H1 (cell line): ENCODE measurements around the gene CLPTM1L. TPM values are rescaled to one million over a fixed set of nuclear protein-coding genes. Genes with fewer than 3 reads are reported as not detected.

Source experiments
- BCL11A ChIP-seq, 2 experiments: IDR thresholded peaks; one replicate each; pipeline ENCODE4 v1.6.1; 2011; ENCODE audit warnings: low read depth in 2 of 2, low read length in 2 of 2, mild to moderate bottlenecking in 2 of 2
- BRCA1 ChIP-seq: IDR thresholded peaks from 2 replicates; pipeline ENCODE4 v1.6.1; 2012; ENCODE audit warnings: low read depth, low read length, improper control_type of control experiment
- CBX5 ChIP-seq: fragments of 300-800, 300-1000 bp; sonication (generic); IDR thresholded peaks from 2 replicates; pipeline ENCODE4 v1.7.1; 2016; ENCODE audit warnings: antibody characterized with exemption, low read length, low read depth
- CREB1 ChIP-seq: IDR thresholded peaks from 2 replicates; pipeline ENCODE4 v1.6.1; 2012; ENCODE audit warnings: inconsistent platforms
- E2F6 ChIP-seq: IDR thresholded peaks from 2 replicates; pipeline ENCODE4 v1.6.1; 2012; ENCODE audit warnings: inconsistent platforms
- EZH2 ChIP-seq: fragments of 200-600 bp; sonication (generic); IDR thresholded peaks from 2 replicates; pipeline ENCODE4 v1.7.1; 2012; ENCODE audit warnings: low read depth, mild to moderate bottlenecking, moderate library complexity, low read length, inconsistent platforms; ENCODE audit not compliant: severe bottlenecking
- GABPA ChIP-seq: IDR thresholded peaks from 2 replicates; pipeline ENCODE4 v1.6.1; 2011; ENCODE audit warnings: mild to moderate bottlenecking, low read length, moderate library complexity, borderline replicate concordance; ENCODE audit not compliant: insufficient read depth
- HDAC2 ChIP-seq, 2 experiments: fragments of 300-600 bp in 1 of 2; sonication (generic) in 1 of 2; IDR thresholded peaks; 2 replicates each; pipeline ENCODE4 v1.6.1; 2011 to 2012; ENCODE audit warnings: low read depth in 2 of 2, low read length in 2 of 2, mild to moderate bottlenecking in 2 of 2, moderate library complexity in 2 of 2, borderline replicate concordance in 1 of 2, inconsistent platforms in 1 of 2
- KDM5A ChIP-seq: fragments of 200-600 bp; IDR thresholded peaks from 2 replicates; pipeline ENCODE4 v1.7.1; 2012; ENCODE audit warnings: mild to moderate bottlenecking, low read length, inconsistent platforms, mixed read lengths
- PHF8 ChIP-seq: fragments of 200-600 bp; sonication (generic); conservative IDR thresholded peaks from 2 replicates; pipeline ENCODE4 v1.7.1; 2012; ENCODE audit warnings: low read depth, mild to moderate bottlenecking, inconsistent platforms, low read length, moderate library complexity
- POU5F1 ChIP-seq: IDR thresholded peaks from 2 replicates; pipeline ENCODE4 v1.6.1; 2011; ENCODE audit warnings: low read depth, mild to moderate bottlenecking, low read length, moderate library complexity
- RBBP5 ChIP-seq: IDR thresholded peaks from 2 replicates; pipeline ENCODE4 v1.7.1; 2012; ENCODE audit warnings: low read depth, mild to moderate bottlenecking, inconsistent platforms, low read length, moderate library complexity, borderline replicate concordance
- SIRT6 ChIP-seq: IDR thresholded peaks from one replicate; pipeline ENCODE4 v1.7.1; 2012; ENCODE audit warnings: low read length, inconsistent platforms
- SRF ChIP-seq: IDR thresholded peaks from 2 replicates; pipeline ENCODE4 v1.6.1; 2011; ENCODE audit warnings: mild to moderate bottlenecking, low read depth, low read length, moderate library complexity
- TCF12 ChIP-seq: IDR thresholded peaks from 2 replicates; pipeline ENCODE4 v1.6.1; 2011; ENCODE audit warnings: low read depth, mild to moderate bottlenecking, low read length
- TEAD4 ChIP-seq: IDR thresholded peaks from 2 replicates; pipeline ENCODE4 v1.6.1; 2012; ENCODE audit warnings: low read depth, low read length, inconsistent platforms, mixed read lengths
- polyA plus RNA-seq, 7 experiments: library from polyadenylated mRNA; depleted of rRNA in 3 of 7; stranded (reverse) in 5 of 7; unstranded in 2 of 7; fragments of >200 nt in 5 of 7; fragments of 200-250 nt in 2 of 7; gene quantifications; 1 replicate in 5 of 7; 2 replicates in 1 of 7; 4 replicates in 1 of 7; pipeline versions ENCODE4 v1.2.1 to v1.2.3, GENCODE V29; 2011 to 2013; ENCODE audit warnings: missing spikeins in 2 of 7, mixed read lengths in 2 of 7
- total RNA-seq: library from RNA; stranded (reverse); fragmentation: NEBNext Ultra II Directional; extraction: Animal tissue kit (Norgen Biotek cat#: 25700); gene quantifications from 2 replicates; pipeline ENCODE4 v1.2.1, GENCODE V29; 2021
- TF ChIP-seq, protein P1 (sequence below): IDR thresholded peaks from 2 replicates; pipeline ENCODE4 v1.6.1; 2012; ENCODE audit warnings: low read length, inconsistent platforms
- TF ChIP-seq, protein P2 (sequence below), 3 experiments: IDR thresholded peaks; 1 replicate in 2 of 3; 2 replicates in 1 of 3; pipeline versions ENCODE4 v1.5.1 to v1.6.1; 2011; ENCODE audit warnings: low read length in 3 of 3, mild to moderate bottlenecking in 3 of 3, inconsistent platforms in 2 of 3, low read depth in 1 of 3, moderate library complexity in 1 of 3; ENCODE audit not compliant: insufficient read depth in 1 of 3; ENCODE audit errors: control extremely low read depth in 1 of 3

The CLPTM1L gene
- total and polyA plus RNA-seq, 2 of the 8 experiments (the other 6 are each of a cell fraction or from before 2014, with no cell fraction given) = 102 to 119 TPM

DNA sequence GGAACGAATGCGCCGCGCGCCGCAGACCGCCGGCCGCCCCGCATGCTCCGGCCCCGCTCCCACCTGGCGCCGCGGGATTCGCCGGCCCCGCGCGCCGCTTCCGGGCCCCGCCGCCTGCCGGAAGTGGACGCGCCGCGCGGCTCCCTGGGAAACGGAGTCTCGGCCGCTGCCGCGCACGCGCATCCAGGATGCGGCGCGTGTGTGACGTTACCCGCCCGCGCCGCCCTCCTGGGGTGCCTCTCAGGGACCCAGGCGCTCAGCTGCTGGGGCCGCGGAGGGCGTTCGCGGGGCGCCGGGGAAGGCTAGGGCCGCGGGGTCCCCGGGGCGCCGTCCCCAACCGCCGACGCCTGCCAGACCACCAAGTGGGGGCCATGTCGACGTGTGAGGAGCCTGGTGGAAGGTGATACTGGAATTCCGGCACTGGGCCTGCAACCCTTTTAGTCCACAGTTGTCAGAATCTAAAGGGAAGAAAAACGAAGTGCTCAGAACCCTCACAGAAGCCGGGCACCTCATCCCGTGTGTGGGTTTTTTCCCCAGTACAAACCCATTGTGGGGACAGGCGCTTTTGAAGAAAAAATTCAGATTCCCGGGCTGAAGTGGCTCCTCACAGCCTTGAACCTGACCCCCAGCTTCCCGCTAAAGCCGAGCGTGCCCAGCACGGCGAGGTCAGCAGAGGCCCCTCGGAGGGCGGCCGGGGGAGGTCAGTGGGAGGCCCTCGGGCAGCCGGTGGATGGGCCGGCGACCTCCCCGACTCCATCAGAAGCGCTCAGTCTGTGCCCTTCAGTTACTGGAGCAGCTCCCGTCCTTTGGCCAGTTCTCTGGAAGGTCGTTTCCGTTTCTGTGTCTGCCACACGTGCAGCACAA lies at the start of gene CLPTM1L (continued):
- TF ChIP-seq TEAD4 (0 out of 2 replicates have a peak, but pooled peaks have one; percentile 1), HDAC2 (IDR thresholded peaks at IDR 0.05; ENCODE audit: borderline replicate concordance in 1 of 2, low read depth in 2 of 2, low read length in 2 of 2) (peak in 1 of 2 experiments; percentile 86; a peak in 1 of 4 replicates), EZH2 (no peak), SRF (peak; percentile 89), SIRT6 (no peak), GABPA (peak; percentile 91), CREB1 (peak; percentile 97), BRCA1 (no peak), KDM5A (peak; percentile 80), PHF8 (peak; percentile 76), RBBP5 (no peak; the same call in 1 of the 2 replicates), CBX5 (no peak), E2F6 (peak; percentile 78), TCF12 (no peak), BCL11A (IDR thresholded peaks at IDR 0.05; ENCODE audit: low read depth in 2 of 2, low read length in 2 of 2) (no peak), POU5F1 (no peak)
- TF ChIP-seq, protein P1, sequence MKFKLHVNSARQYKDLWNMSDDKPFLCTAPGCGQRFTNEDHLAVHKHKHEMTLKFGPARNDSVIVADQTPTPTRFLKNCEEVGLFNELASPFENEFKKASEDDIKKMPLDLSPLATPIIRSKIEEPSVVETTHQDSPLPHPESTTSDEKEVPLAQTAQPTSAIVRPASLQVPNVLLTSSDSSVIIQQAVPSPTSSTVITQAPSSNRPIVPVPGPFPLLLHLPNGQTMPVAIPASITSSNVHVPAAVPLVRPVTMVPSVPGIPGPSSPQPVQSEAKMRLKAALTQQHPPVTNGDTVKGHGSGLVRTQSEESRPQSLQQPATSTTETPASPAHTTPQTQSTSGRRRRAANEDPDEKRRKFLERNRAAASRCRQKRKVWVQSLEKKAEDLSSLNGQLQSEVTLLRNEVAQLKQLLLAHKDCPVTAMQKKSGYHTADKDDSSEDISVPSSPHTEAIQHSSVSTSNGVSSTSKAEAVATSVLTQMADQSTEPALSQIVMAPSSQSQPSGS = no peak
- TF ChIP-seq, protein P2, sequence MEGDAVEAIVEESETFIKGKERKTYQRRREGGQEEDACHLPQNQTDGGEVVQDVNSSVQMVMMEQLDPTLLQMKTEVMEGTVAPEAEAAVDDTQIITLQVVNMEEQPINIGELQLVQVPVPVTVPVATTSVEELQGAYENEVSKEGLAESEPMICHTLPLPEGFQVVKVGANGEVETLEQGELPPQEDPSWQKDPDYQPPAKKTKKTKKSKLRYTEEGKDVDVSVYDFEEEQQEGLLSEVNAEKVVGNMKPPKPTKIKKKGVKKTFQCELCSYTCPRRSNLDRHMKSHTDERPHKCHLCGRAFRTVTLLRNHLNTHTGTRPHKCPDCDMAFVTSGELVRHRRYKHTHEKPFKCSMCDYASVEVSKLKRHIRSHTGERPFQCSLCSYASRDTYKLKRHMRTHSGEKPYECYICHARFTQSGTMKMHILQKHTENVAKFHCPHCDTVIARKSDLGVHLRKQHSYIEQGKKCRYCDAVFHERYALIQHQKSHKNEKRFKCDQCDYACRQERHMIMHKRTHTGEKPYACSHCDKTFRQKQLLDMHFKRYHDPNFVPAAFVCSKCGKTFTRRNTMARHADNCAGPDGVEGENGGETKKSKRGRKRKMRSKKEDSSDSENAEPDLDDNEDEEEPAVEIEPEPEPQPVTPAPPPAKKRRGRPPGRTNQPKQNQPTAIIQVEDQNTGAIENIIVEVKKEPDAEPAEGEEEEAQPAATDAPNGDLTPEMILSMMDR (IDR thresholded peaks at IDR 0.05; ENCODE audit: control extremely low read depth in 1 of 3, insufficient read depth in 1 of 3, low read depth in 1 of 3, low read length in 3 of 3) = no peak
